HepG2 (cell line): ENCODE results near the gene CHDH. TPM values are rescaled to one million over a fixed set of nuclear protein-coding genes. Genes with fewer than 3 reads are reported as not detected.

Experiments used
- ATF7-NPFF ChIP-seq: sonication (generic); formaldehyde crosslinking; IDR thresholded peaks from 2 replicates; pipeline ENCODE4 v1.8.1; 2023; ENCODE audit warnings: mild to moderate bottlenecking, low read depth, missing genetic modification reagents, moderate library complexity
- CCAR2 ChIP-seq: fragments of 200-400 bp; formaldehyde crosslinking; optimal IDR thresholded peaks from 2 replicates; pipeline ENCODE3; 2018; ENCODE audit warnings: low read depth, mild to moderate bottlenecking, low read length, moderate library complexity
- NFATC3 ChIP-seq: sonication (generic); formaldehyde crosslinking; IDR thresholded peaks from 2 replicates; pipeline ENCODE4 v1.5.1; 2020; ENCODE audit warnings: mild to moderate bottlenecking, missing genetic modification reagents
- NFYB ChIP-seq: sonication (generic); formaldehyde crosslinking; IDR thresholded peaks from 2 replicates; pipeline ENCODE4 v1.4.0; 2020; ENCODE audit warnings: missing genetic modification reagents
- PRDM10 ChIP-seq: sonication (generic); formaldehyde crosslinking; IDR thresholded peaks from 2 replicates; pipeline ENCODE4 v1.4.0; 2020; ENCODE audit warnings: low read depth, missing genetic modification reagents
- REPIN1 ChIP-seq: sonication (generic); formaldehyde crosslinking; IDR thresholded peaks from 2 replicates; pipeline ENCODE4 v1.8.0; 2022; ENCODE audit warnings: missing genetic modification reagents, low read depth, mild to moderate bottlenecking, borderline replicate concordance
- RFXANK ChIP-seq: IDR thresholded peaks from 2 replicates; pipeline ENCODE4 v1.6.1; 2016
- SMARCE1 ChIP-seq: fragments of 450-650 bp; IDR thresholded peaks from 2 replicates; pipeline ENCODE4 v1.6.1; 2017; ENCODE audit warnings: borderline replicate concordance
- SNAI1 ChIP-seq: sonication (generic); formaldehyde crosslinking; IDR thresholded peaks from 2 replicates; pipeline ENCODE4 v1.5.0; 2020; ENCODE audit warnings: mild to moderate bottlenecking, missing genetic modification reagents, borderline replicate concordance
- SP2 ChIP-seq: sonication (generic); formaldehyde crosslinking; IDR thresholded peaks from 2 replicates; pipeline ENCODE4 v1.5.1; 2020; ENCODE audit warnings: mild to moderate bottlenecking, missing genetic modification reagents
- TFAP4 ChIP-seq: sonication (generic); IDR thresholded peaks from 2 replicates; pipeline ENCODE4 v1.6.1; 2016; ENCODE audit warnings: low read depth, borderline replicate concordance
- ZFP41 ChIP-seq: sonication (generic); formaldehyde crosslinking; IDR thresholded peaks from 2 replicates; pipeline ENCODE4 v1.4.0; 2020; ENCODE audit warnings: mild to moderate bottlenecking, missing genetic modification reagents, borderline replicate concordance
- ZFY ChIP-seq: sonication (generic); formaldehyde crosslinking; IDR thresholded peaks from 2 replicates; pipeline ENCODE4 v1.4.0; 2020; ENCODE audit warnings: missing genetic modification reagents
- ZNF337 ChIP-seq: sonication (generic); formaldehyde crosslinking; IDR thresholded peaks from 2 replicates; pipeline ENCODE4 v1.5.1; 2020; ENCODE audit warnings: missing genetic modification reagents, low read depth, mild to moderate bottlenecking, borderline replicate concordance
- ZNF503 ChIP-seq: sonication (generic); formaldehyde crosslinking; IDR thresholded peaks from 2 replicates; pipeline ENCODE4 v1.4.0; 2020; ENCODE audit warnings: missing genetic modification reagents
- ZNF720 ChIP-seq: sonication (generic); formaldehyde crosslinking; IDR thresholded peaks from 2 replicates; pipeline ENCODE4 v1.4.0; 2020; ENCODE audit warnings: missing genetic modification reagents
- polyA plus RNA-seq, 8 experiments: library from polyadenylated mRNA; depleted of rRNA in 3 of 8; stranded (reverse) in 7 of 8; unstranded in 1 of 8; fragments of >200 nt; fragmentation: Illumina TruSeq in 4 of 8; extraction: Trizol in 4 of 8; gene quantifications; 2 replicates each; pipeline versions ENCODE4 v1.2.1 to v1.2.3, GENCODE V29; 2011 to 2016; ENCODE audit warnings: low read depth in 4 of 8, missing spikeins in 1 of 8, mixed read lengths in 1 of 8; ENCODE audit not compliant: insufficient read depth in 1 of 8
- total RNA-seq, 5 experiments: library from RNA; depleted of rRNA; stranded (reverse); fragments of >200 nt; fragmentation: Illumina TruSeq; extraction: Trizol; gene quantifications; 2 replicates each; pipeline ENCODE4 v1.2.3, GENCODE V29; 2016; ENCODE audit warnings: low read depth in 1 of 5
- TF ChIP-seq, protein P1 (sequence below): sonication (generic); formaldehyde crosslinking; IDR thresholded peaks from 2 replicates; pipeline ENCODE4 v1.9.0; 2021; ENCODE audit warnings: missing genetic modification reagents, mild to moderate bottlenecking, borderline replicate concordance
- TF ChIP-seq, protein P2 (sequence below): sonication (generic); formaldehyde crosslinking; IDR thresholded peaks from 2 replicates; pipeline ENCODE4 v1.8.0; 2022; ENCODE audit warnings: mild to moderate bottlenecking, missing genetic modification reagents

Gene CHDH
- total and polyA plus RNA-seq, 2 of the 13 experiments (the other 11 are each of a cell fraction or from before 2014, with no cell fraction given) = 28.1 to 48.9 TPM

- TF ChIP-seq PRDM10 (CRISPR knock-in tag) = no peak; the same call in 1 of the 2 replicates
- TF ChIP-seq ZNF720 (CRISPR knock-in tag) = no peak
- no peak for TF ChIP-seq SMARCE1
- TF ChIP-seq RFXANK (CRISPR knock-in tag) = no peak
- TF ChIP-seq ZNF503 (CRISPR knock-in tag) = no peak; the same call in none of the 2 replicates
- TF ChIP-seq ZFY (CRISPR knock-in tag) = no peak; the same call in none of the 2 replicates
- TF ChIP-seq, protein P1, sequence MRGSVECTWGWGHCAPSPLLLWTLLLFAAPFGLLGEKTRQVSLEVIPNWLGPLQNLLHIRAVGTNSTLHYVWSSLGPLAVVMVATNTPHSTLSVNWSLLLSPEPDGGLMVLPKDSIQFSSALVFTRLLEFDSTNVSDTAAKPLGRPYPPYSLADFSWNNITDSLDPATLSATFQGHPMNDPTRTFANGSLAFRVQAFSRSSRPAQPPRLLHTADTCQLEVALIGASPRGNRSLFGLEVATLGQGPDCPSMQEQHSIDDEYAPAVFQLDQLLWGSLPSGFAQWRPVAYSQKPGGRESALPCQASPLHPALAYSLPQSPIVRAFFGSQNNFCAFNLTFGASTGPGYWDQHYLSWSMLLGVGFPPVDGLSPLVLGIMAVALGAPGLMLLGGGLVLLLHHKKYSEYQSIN (CRISPR knock-in tag) = no peak
- no peak for TF ChIP-seq TFAP4
- no peak for TF ChIP-seq SNAI1
- TF ChIP-seq ZNF337 = no peak
- TF ChIP-seq, protein P2, sequence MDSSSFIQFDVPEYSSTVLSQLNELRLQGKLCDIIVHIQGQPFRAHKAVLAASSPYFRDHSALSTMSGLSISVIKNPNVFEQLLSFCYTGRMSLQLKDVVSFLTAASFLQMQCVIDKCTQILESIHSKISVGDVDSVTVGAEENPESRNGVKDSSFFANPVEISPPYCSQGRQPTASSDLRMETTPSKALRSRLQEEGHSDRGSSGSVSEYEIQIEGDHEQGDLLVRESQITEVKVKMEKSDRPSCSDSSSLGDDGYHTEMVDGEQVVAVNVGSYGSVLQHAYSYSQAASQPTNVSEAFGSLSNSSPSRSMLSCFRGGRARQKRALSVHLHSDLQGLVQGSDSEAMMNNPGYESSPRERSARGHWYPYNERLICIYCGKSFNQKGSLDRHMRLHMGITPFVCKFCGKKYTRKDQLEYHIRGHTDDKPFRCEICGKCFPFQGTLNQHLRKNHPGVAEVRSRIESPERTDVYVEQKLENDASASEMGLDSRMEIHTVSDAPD = no peak
- TF ChIP-seq ZFP41 (CRISPR knock-in tag) = no peak
- TF ChIP-seq REPIN1 (CRISPR knock-in tag) = no peak
- TF ChIP-seq CCAR2 = no peak
- no peak for TF ChIP-seq SP2 (CRISPR knock-in tag)
- no peak; the same call in 1 of the 2 replicates for TF ChIP-seq NFYB
- TF ChIP-seq ATF7-NPFF (CRISPR knock-in tag) = 0 out of 2 replicates have a peak, but pooled peaks have one; percentile 14
- TF ChIP-seq NFATC3 = no peak
Observed at GRCh38 chr3:53843195-53844177, 2.7 kb downstream of the CHDH start (continued).
